Measurements from ENCODE around the gene ZNF507.

DNA sequence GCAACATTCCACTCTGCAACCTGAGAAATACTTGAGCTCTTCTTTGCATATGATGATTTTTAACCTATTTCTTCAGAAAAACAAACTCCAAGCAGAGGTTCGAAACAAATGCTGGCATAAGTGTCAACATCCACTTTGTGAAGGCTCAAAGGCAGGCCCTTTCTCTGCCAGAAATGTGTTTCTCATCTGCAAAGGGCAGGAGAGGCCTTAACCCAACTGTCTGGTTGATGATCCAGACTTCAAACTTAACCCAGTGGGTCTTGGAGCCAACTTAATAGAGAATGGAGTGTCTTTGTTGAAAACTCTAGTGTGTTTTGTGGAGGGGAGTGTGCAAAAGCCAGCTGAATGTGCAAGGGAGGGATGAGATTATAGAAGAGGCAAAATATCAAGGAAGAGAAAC lies 28.3 kb upstream of the ZNF507 start:
- TF ChIP-seq CTCF (IDR thresholded peaks at IDR 0.05; ENCODE audit: poor library complexity) (no peak), EZH2 (IDR thresholded peaks at IDR 0.05; ENCODE audit: borderline replicate concordance) (no peak)
